OCI-LY3 (cell line): ENCODE measurements around the gene SUGP2.

ENCODE experiments used
- CTCF ChIP-seq: fragments of 200-600, 300-600 bp; sonication (generic); IDR thresholded peaks from 2 replicates; pipeline ENCODE4 v1.5.1; 2014; ENCODE audit warnings: antibody characterized with exemption, low read length, low read depth
- EZH2phosphoT487 ChIP-seq: fragments of 200-600 bp; shearing (Covaris generic); IDR thresholded peaks from 2 replicates; pipeline ENCODE4 v1.6.1; 2018; ENCODE audit warnings: antibody characterized with exemption, mixed run types, low read depth

DNA sequence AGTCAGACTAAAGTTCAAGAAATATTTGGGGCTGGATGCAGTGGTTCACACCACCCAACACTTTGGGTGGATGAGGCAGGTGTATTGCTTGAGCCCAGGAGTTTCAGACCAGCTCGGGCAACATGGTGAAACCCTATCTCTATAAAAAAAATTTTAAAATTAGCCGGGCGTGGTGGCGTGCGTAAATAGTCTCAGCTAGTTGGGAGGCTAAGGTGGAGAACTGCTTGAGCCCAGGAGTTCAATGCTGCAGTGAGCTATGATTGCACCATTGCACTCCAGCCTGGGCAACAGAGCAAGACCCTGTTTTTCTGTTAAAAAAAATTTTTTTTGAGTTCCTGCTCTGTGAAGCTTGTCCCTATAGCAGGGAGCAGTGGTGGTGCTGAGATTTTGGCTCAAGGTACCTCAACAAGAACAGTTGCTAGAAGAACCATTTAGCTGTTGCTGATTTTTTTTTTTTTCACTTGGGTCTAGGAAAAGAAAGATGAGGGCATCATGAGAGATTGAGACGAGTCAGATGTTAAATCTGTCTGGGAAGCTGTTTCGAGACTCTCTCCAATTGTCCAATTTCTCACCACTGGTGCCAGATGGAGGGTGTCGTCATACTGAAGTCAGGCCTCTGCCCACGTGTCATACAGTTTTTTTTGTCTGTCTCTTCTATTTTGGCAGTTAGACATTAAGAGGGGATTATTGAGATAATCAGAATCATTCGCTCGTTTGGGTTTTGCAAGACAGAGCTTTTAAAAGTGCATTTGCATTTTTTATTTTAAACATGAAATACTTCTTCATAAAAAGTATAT is 34.2 kb upstream of the SUGP2 start:
- TF ChIP-seq CTCF = no peak
- no peak for TF ChIP-seq EZH2phosphoT487
